HG03457 (cell line): ENCODE results near the gene TTC27.
"Not testable (repeated sequence)": the region's sequence is repeated elsewhere in the genome, so short reads cannot be mapped to it uniquely, and the experiment has no call there.

Experiments used
- ATAC-seq: cut with Tn5 transposase; IDR thresholded peaks from one replicate; pipeline ENCODE4 v1.9.1; 2021; ENCODE audit warnings: moderate number of reproducible peaks; ENCODE audit not compliant: unreplicated experiment

The TTC27 gene

GRCh38 chr2:32627814-32628579 lies at the start of gene TTC27:
TSS of gene TTC27 (plus strand) at chr2:32628050. CDS start at chr2:32628293, 243 bp downstream.
- ATAC-seq = peak; percentile 99

- peak; percentile 51 for ATAC-seq
Observed at GRCh38 chr2:32591669-32592463, 36.0 kb upstream of the TTC27 start.

GRCh38 chr2:32594573-32594972 lies 33.3 kb upstream of the TTC27 start:
- no peak for ATAC-seq

GRCh38 chr2:32611366-32611765 lies 16.5 kb upstream of the TTC27 start:
- no peak for ATAC-seq

GRCh38 chr2:32611771-32612170 lies 16.1 kb upstream of the TTC27 start:
- ATAC-seq = no peak

GRCh38 chr2:32614084-32614483 lies 13.8 kb upstream of the TTC27 start:
- ATAC-seq = no peak

GRCh38 chr2:32617599-32618189 lies 10.2 kb upstream of the TTC27 start:
- no peak for ATAC-seq

GRCh38 chr2:32622570-32623310 lies 5.1 kb upstream of the TTC27 start:
- ATAC-seq = no peak

GRCh38 chr2:32623311-32623706 lies 4.5 kb upstream of the TTC27 start:
- ATAC-seq = no peak

GRCh38 chr2:32624812-32625211 lies 3.0 kb upstream of the TTC27 start:
- no peak for ATAC-seq

GRCh38 chr2:32626639-32627221 lies 1.1 kb upstream of the TTC27 start:
- no peak for ATAC-seq

GRCh38 chr2:32627441-32627813 lies 423 bp upstream of the TTC27 start:
- ATAC-seq = peak; percentile 26

- ATAC-seq = no peak
Observed at GRCh38 chr2:32632089-32632488, 4.2 kb downstream of the TTC27 start.

GRCh38 chr2:32633040-32633439 lies 5.2 kb downstream of the TTC27 start:
- no peak for ATAC-seq

- ATAC-seq = not testable (repeated sequence)
Observed at GRCh38 chr2:32638548-32638947, 10.7 kb downstream of the TTC27 start.

- no peak for ATAC-seq
Observed at GRCh38 chr2:32641180-32641579, 13.3 kb downstream of the TTC27 start.

GRCh38 chr2:32647180-32647651 lies 19.4 kb downstream of the TTC27 start:
- ATAC-seq = no peak

- ATAC-seq = no peak
Observed at GRCh38 chr2:32652555-32653209, 24.8 kb downstream of the TTC27 start.

- ATAC-seq = no peak
Observed at GRCh38 chr2:32656069-32656468, 28.2 kb downstream of the TTC27 start.

- no peak for ATAC-seq
Observed at GRCh38 chr2:32663864-32664263, 36.0 kb downstream of the TTC27 start.
